Stimulated activated effector memory CD8-positive, alpha-beta T cell treated with anti-CD3 and anti-CD28 coated beads, Interleukin-12 subunit alpha, Interleukin-12 subunit beta, amount 100 ng/mL, for 72 hours (primary cell): ENCODE measurements around the gene THSD7A.
A peak's percentile ranks its signal among the peaks of the same experiment; 100 is the strongest.

Experiments
- ATAC-seq: fragments of 150-1000 bp; cut with Tn5 transposase; 2 replicates; pipeline ENCODE4 v1.10.0; 2021
- DNase-seq, 2 donors: peaks; one replicate each; pipeline ENCODE4 v3.0.0; 2021 to 2022; ENCODE audit warnings: low spot score in 2 of 2
- H3K27ac Mint-ChIP-seq: one replicate; pipeline ENCODE4 v1.8.0; 2022; ENCODE audit warnings: mild to moderate bottlenecking, mixed read lengths
- H3K36me3 Mint-ChIP-seq: one replicate; pipeline ENCODE4 v1.8.0; 2022; ENCODE audit warnings: mild to moderate bottlenecking, mixed read lengths
- H3K4me1 Mint-ChIP-seq: one replicate; pipeline ENCODE4 v1.8.0; 2022; ENCODE audit warnings: mixed read lengths
- H3K4me3 Mint-ChIP-seq: one replicate; pipeline ENCODE4 v1.8.0; 2022; ENCODE audit warnings: mild to moderate bottlenecking, mixed read lengths
- H3K9me3 Mint-ChIP-seq: one replicate; pipeline ENCODE4 v1.8.0; 2022; ENCODE audit warnings: mixed read lengths

The THSD7A gene

GRCh38 chr7:11831156-11831735 is 752 bp downstream of the THSD7A start:
- no peak overlapping the region for H3K27ac Mint-ChIP-seq
- H3K36me3 Mint-ChIP-seq, result no peaks in the 10 kb centered on the region
- no peak for DNase-seq
- no peaks in the 10 kb centered on the region for H3K4me1 Mint-ChIP-seq
- H3K9me3 Mint-ChIP-seq, result no peaks in the 10 kb centered on the region
- no peak overlapping the region for H3K4me3 Mint-ChIP-seq
- no peak for ATAC-seq

DNA sequence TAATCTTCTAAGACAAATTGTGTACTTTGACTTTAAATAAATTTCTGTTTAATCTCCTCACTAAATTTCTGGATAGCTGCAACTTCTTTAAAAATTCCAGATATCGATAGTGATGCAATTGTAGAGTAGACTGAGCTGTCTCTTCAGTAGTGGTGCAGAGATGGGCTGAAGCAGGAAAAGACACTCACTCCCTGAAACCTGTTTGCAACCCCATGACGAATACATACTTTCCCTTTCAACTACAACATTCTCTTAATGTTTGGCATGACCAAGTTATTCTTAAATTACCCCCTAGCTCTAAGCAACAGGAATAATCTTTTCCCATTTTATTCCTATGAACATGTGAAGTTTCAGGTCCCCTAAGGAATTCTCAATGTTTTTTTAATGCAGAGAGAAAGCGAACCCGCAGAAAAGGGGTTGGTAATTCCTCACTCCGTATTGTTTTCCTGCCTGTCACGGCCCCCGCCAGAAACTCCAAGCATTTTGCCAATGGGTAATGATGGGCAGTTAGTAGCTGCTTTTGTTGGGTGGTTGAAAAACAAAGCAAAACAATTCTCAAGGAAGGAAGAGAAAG is 1.3 kb downstream of the THSD7A start:
- H3K27ac Mint-ChIP-seq, result no peak overlapping the region
- no peaks in the 10 kb centered on the region for H3K36me3 Mint-ChIP-seq
- no peaks in the 10 kb centered on the region for H3K4me1 Mint-ChIP-seq
- ATAC-seq, result no peak
- no peaks in the 10 kb centered on the region for H3K9me3 Mint-ChIP-seq
- no peak for DNase-seq
- H3K4me3 Mint-ChIP-seq, result no peak overlapping the region

DNA sequence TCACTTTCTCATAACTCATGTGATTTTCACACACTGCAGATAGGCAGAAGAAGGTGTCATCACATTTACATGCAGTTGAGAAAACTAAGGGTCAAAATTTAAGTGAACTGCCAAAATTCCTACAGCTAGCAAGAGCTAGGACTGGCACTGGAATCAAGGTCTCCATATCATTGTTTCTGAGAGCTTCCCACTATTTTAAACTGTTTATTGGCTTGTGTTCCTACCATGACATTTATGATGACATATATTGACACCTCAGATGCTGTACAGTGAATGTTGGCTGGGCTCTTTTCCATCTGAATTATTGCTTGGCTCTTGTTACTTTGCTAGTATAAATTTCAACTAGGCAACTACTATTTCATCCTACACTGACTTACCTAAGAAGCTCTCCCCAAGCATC is 2.0 kb downstream of the THSD7A start:
- DNase-seq, result no peak
- no peak for ATAC-seq
- Mint-ChIP-seq H3K4me3 (no peak overlapping the region), H3K9me3 (no peaks in the 10 kb centered on the region), H3K4me1 (no peaks in the 10 kb centered on the region), H3K27ac (no peak overlapping the region), H3K36me3 (no peaks in the 10 kb centered on the region)

- no peak overlapping the region for H3K4me3 Mint-ChIP-seq
- DNase-seq (no peak), ATAC-seq (peak; percentile 19)
- H3K36me3 Mint-ChIP-seq, result no peaks in the 10 kb centered on the region
- no peak overlapping the region for H3K27ac Mint-ChIP-seq
- no peaks in the 10 kb centered on the region for H3K4me1 Mint-ChIP-seq
- H3K9me3 Mint-ChIP-seq, result peaks cover 9% of the 10 kb centered on the region
These were observed 12.1 kb downstream of the THSD7A start for GRCh38 chr7:11819947-11820346.

- H3K27ac Mint-ChIP-seq, result no peak overlapping the region
- DNase-seq (no peak), ATAC-seq (no peak)
- no peaks in the 10 kb centered on the region for H3K4me1 Mint-ChIP-seq
- H3K36me3 Mint-ChIP-seq, result no peaks in the 10 kb centered on the region
- H3K4me3 Mint-ChIP-seq, result no peak overlapping the region
- peaks cover 9% of the 10 kb centered on the region for H3K9me3 Mint-ChIP-seq
These were observed 12.7 kb downstream of the THSD7A start for GRCh38 chr7:11819271-11819670.

GRCh38 chr7:11818281-11818680 is 13.7 kb downstream of the THSD7A start:
- Mint-ChIP-seq H3K27ac (no peak overlapping the region), H3K36me3 (no peaks in the 10 kb centered on the region), H3K9me3 (peaks cover 9% of the 10 kb centered on the region), H3K4me1 (no peaks in the 10 kb centered on the region), H3K4me3 (no peak overlapping the region)
- DNase-seq (no peak), ATAC-seq (no peak)

DNA sequence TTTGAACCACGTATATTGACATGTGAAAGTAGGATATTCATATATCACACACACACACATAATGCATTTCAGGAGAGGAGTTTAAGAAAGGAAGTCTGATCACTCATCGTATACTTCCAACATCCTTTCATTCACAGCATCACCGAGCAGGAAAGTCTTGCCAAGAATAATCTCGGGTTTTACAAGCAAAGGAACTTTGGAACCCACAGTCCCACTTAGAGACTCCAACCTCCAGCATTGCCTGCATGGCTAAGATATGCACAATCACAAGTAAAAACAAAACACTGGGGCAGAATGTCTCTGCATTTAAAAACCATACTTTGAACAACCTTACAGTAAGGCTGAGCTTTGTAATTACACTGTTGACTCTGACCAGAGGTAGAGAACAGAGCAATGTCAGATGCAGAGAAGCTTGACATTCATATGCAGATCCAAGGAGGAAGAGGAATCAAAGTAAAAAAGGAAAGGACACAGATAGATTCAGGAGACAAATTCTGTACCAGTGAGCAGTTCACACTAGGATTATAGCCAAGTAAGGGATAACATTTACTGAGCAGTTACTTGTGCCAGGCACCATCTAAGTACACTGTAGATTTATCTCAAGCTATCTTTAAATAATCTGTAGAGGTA is 14.8 kb downstream of the THSD7A start:
- no peaks in the 10 kb centered on the region for H3K4me1 Mint-ChIP-seq
- no peak for DNase-seq

DNA sequence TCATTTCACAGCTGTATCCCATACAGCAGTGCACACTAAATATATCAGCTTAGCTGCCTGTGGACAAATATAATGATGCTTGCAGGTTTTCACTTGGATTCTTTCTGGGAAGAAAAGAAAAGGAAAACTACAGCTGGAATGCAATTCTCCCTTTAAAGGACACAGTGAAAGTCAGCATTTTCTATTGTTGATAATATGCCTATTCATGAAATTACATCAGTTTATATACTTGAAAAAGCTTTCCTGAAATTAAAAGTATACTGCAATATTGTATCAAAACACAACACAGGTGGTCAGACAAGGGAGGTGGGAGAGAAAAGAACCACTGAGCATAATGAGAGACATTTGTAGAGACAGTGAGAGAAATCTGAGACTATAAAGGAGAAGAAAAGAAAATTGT is 20.3 kb downstream of the THSD7A start:
- H3K9me3 Mint-ChIP-seq, result peaks cover 3% of the 10 kb centered on the region
- no peak for ATAC-seq
- no peaks in the 10 kb centered on the region for H3K4me1 Mint-ChIP-seq
- H3K36me3 Mint-ChIP-seq, result no peaks in the 10 kb centered on the region
- DNase-seq, result no peak
- H3K27ac Mint-ChIP-seq, result no peak overlapping the region
- H3K4me3 Mint-ChIP-seq, result no peak overlapping the region

More for the DNA sequence above, 14.8 kb downstream of the THSD7A start:
- no peak for ATAC-seq
- H3K36me3 Mint-ChIP-seq, result no peaks in the 10 kb centered on the region
- peaks cover 9% of the 10 kb centered on the region for H3K9me3 Mint-ChIP-seq
- H3K4me3 Mint-ChIP-seq, result no peak overlapping the region
- H3K27ac Mint-ChIP-seq, result no peak overlapping the region

GRCh38 chr7:11810043-11810625 is 21.9 kb downstream of the THSD7A start:
- H3K4me3 Mint-ChIP-seq, result no peak overlapping the region
- DNase-seq, result no peak
- no peak for ATAC-seq
- H3K4me1 Mint-ChIP-seq, result no peaks in the 10 kb centered on the region
- peaks cover 3% of the 10 kb centered on the region for H3K9me3 Mint-ChIP-seq
- no peaks in the 10 kb centered on the region for H3K36me3 Mint-ChIP-seq
- no peak overlapping the region for H3K27ac Mint-ChIP-seq

DNA sequence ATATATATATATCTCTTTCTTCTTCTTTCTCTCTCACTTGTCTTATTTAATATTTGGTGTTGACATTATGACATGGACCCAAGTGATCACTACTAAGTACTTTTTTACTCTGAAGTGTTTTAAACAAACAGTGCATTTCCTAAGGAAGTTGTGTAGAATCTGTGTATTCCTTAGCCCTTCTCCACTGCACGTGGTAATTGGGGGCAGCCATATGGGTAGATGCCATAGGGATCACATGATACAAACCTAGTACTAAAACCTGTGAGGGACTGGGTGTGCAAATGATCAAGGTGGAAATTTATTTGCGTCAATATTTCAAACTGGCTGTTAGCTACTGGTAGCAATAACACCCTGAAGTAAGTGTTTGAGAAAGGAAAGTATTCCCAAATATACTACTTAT is 25.0 kb downstream of the THSD7A start:
- H3K9me3 Mint-ChIP-seq, result peaks cover 3% of the 10 kb centered on the region
- H3K36me3 Mint-ChIP-seq, result no peaks in the 10 kb centered on the region
- no peak for DNase-seq
- no peak for ATAC-seq
- H3K4me3 Mint-ChIP-seq, result no peak overlapping the region
- no peaks in the 10 kb centered on the region for H3K4me1 Mint-ChIP-seq
- no peak overlapping the region for H3K27ac Mint-ChIP-seq

GRCh38 chr7:11804621-11805020 is 27.4 kb downstream of the THSD7A start:
- H3K27ac Mint-ChIP-seq, result no peak overlapping the region
- no peaks in the 10 kb centered on the region for H3K4me1 Mint-ChIP-seq
- ATAC-seq (no peak), DNase-seq (no peak)
- H3K9me3 Mint-ChIP-seq, result no peaks in the 10 kb centered on the region
- H3K36me3 Mint-ChIP-seq, result no peaks in the 10 kb centered on the region
- H3K4me3 Mint-ChIP-seq, result no peak overlapping the region

- ATAC-seq, result no peak
These were observed 36.8 kb downstream of the THSD7A start for GRCh38 chr7:11795231-11795630.

DNA sequence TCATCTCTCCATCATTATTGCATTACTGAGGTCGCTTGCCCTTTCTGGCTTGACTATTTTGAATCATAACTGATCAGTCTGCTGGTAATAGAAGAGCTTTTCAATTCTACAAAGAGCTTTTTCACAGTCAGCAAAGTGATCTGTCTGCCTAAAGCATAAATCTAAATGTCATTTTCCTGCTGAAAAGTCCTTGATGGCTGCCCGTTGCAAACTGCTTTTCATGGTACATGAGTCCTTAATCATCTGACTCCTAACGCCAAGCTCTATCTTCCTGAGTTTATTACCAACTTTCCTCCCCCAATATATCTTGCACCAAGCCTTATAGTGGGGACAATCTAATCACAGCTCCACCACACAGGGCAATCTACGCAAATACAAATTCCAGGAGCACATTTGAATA is 39.8 kb downstream of the THSD7A start:
- Mint-ChIP-seq H3K36me3 (no peaks in the 10 kb centered on the region), H3K4me1 (no peaks in the 10 kb centered on the region), H3K9me3 (peaks cover 8% of the 10 kb centered on the region), H3K27ac (no peak overlapping the region), H3K4me3 (no peak overlapping the region)
- no peak for ATAC-seq
- DNase-seq, result no peak

More at GRCh38 chr7:11795231-11795630, 36.8 kb downstream of the THSD7A start:
- no peak for DNase-seq
- Mint-ChIP-seq H3K4me3 (no peak overlapping the region), H3K4me1 (no peaks in the 10 kb centered on the region), H3K9me3 (peaks cover 8% of the 10 kb centered on the region), H3K27ac (no peak overlapping the region), H3K36me3 (no peaks in the 10 kb centered on the region)

DNA sequence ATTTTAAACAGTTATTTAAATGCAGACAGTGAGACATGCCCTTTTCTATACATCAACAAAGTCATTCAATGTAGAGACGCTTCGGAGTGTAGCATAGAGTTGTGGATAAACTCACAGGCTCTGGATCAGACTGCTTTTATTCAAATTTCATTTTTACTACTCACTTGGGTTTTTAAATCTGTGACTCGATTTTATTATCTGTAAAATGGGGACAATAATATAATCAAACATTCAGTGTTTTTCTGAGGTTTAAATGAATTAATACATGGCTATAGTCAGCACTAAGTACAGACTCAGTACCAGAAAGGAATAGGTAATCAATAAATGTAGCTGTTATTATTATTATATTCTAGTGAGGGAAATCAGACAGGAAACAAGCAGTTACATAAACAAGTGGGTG is 43.4 kb downstream of the THSD7A start:
- ATAC-seq (no peak), DNase-seq (no peak)
- H3K27ac Mint-ChIP-seq, result no peak overlapping the region
- H3K9me3 Mint-ChIP-seq, result peaks cover 6% of the 10 kb centered on the region
- H3K36me3 Mint-ChIP-seq, result no peaks in the 10 kb centered on the region
- H3K4me1 Mint-ChIP-seq, result no peaks in the 10 kb centered on the region
- H3K4me3 Mint-ChIP-seq, result no peak overlapping the region

DNA sequence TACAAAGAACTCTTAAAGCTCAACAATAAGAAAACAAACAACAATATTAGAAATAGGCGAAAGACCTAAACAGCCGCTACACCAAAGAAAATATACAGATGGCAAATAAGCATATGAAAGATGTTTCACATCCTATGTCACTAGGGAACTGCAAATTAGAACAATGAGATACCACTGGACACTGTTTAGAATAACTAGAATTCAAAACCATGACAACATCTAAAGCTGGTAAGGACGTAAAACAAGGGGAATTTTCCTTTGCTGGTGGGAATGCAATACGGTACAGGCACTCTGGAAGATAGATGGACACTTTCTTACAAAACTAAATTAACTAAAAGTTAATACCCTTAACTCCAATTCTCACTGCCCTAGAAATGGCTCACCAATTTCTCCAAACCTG is 44.5 kb downstream of the THSD7A start:
- ATAC-seq, result no peak
- DNase-seq, result no peak
- Mint-ChIP-seq H3K4me1 (no peaks in the 10 kb centered on the region), H3K36me3 (no peaks in the 10 kb centered on the region), H3K9me3 (peaks cover 6% of the 10 kb centered on the region), H3K27ac (no peak overlapping the region), H3K4me3 (no peak overlapping the region)

DNA sequence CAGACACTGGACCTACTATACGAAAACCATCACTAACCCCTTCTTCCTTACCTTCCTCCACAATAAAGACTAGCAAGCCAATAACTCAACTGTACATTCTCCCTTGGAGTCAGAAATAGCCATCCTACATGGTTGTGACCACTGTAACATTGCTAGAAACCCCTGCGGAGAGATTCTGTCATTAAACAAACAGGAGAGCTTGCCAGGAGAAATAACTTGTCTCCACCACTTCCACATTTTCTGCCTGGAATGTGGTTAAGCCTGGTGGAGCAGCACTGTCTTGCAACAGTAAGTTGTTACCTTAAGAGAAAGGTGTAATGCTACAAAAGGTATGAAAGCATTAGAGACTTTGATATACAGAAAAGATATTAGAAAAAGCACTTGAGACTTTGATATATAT is 45.8 kb downstream of the THSD7A start:
- ATAC-seq (no peak), DNase-seq (no peak)
- Mint-ChIP-seq H3K4me3 (no peak overlapping the region), H3K27ac (no peak overlapping the region), H3K4me1 (no peaks in the 10 kb centered on the region), H3K36me3 (no peaks in the 10 kb centered on the region), H3K9me3 (no peaks in the 10 kb centered on the region)
